Cardiac fibroblast (primary cell): Measurements from ENCODE around the gene ATP8A2.

Experiments used
- DNase-seq, 2 donors: peaks; one replicate each; pipeline versions ENCODE4 v3.0.0 to v3.0.0-alpha.2; 2010; ENCODE audit warnings: low read depth in 2 of 2
- H3K4me3 ChIP-seq, 2 donors: replicated peaks in 1 of 2; 1 replicate in 1 of 2; 2 replicates in 1 of 2; pipeline ENCODE4 v1.5.1; 2011; ENCODE audit warnings: low read depth in 2 of 2, low read length in 2 of 2, mild to moderate bottlenecking in 2 of 2, moderate library complexity in 1 of 2
- TF ChIP-seq, protein P1 (sequence below): IDR thresholded peaks from one replicate; pipeline ENCODE4 v1.5.1; 2011; ENCODE audit warnings: low read depth, mild to moderate bottlenecking, low read length, inconsistent platforms

ATP8A2 gene

DNA sequence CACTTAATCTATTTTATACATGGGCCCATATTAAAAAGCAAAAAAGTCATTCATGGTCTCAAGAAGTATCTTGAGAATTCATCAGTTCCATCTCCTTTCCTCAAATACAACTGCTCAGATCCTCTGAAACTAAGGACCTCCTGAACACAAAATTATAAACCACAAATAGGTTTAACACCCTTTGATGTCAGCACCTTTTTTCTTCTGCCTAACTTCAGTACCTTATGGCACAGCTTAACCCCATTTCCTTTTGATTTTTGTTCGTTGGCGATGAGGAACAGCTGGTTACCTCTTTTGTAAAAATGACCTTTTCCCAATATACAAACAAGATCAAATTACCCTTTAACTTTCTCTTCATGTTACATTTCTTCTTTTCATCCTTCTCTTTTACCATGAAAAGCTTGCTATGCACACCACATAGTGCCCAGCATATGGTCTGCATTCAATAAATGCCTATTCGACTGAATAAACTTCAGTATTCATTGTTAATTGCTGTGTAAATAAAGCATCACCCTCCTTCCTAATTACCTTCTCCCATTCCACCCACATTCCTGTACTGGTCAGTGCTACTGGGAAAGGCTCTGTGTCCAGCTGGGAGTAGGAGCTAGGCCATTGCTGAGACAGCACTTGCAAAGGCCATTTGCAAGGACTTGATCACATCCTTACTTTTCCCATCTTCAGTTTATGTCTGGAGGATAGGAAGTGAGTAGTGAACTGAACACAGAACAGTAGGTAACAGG is 362.1 kb downstream of the ATP8A2 start:
- no peak overlapping the region for H3K4me3 ChIP-seq
- TF ChIP-seq, protein P1, sequence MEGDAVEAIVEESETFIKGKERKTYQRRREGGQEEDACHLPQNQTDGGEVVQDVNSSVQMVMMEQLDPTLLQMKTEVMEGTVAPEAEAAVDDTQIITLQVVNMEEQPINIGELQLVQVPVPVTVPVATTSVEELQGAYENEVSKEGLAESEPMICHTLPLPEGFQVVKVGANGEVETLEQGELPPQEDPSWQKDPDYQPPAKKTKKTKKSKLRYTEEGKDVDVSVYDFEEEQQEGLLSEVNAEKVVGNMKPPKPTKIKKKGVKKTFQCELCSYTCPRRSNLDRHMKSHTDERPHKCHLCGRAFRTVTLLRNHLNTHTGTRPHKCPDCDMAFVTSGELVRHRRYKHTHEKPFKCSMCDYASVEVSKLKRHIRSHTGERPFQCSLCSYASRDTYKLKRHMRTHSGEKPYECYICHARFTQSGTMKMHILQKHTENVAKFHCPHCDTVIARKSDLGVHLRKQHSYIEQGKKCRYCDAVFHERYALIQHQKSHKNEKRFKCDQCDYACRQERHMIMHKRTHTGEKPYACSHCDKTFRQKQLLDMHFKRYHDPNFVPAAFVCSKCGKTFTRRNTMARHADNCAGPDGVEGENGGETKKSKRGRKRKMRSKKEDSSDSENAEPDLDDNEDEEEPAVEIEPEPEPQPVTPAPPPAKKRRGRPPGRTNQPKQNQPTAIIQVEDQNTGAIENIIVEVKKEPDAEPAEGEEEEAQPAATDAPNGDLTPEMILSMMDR: no peak
- no peak for DNase-seq

DNA sequence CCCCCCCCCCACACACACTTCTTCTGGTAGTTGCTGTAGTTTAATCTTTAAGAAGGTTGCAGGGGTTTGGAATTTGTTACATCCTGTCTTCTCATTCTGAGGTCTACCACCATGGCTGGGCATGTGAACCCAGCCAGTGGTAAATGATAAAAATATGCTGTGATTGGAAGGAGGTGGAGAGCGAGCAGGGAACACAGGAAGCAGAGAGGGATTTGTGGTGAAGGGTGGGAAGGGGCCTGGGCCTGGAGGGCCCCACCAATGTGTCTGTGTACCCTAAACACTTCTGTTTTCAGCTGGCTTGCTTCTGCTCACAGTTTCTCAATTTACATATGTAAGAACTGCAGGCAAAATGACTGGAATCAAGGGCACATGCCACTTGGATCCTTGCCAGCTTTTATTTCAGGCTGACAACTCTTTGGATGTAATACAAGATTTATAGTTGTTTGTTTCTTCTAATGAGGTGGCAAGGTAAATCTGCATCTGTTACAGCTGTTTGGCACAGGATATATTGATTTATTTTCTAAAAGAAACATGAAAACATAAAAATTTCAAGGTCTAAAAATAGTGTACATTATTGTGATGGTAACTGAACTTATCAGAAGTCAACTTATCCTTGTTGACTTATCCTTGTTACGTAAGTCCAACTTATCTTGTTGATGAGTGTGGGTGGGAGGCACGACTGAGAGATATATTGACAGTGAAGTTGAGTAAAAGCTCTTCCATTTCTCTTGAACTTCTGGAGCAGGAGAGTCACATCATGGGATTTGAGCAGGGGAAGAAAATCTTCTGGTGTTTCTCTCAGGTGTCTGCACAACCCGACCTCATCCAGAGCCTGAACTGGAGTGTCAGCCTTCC is 366.8 kb downstream of the ATP8A2 start:
- TF ChIP-seq, protein P1: no peak

DNA sequence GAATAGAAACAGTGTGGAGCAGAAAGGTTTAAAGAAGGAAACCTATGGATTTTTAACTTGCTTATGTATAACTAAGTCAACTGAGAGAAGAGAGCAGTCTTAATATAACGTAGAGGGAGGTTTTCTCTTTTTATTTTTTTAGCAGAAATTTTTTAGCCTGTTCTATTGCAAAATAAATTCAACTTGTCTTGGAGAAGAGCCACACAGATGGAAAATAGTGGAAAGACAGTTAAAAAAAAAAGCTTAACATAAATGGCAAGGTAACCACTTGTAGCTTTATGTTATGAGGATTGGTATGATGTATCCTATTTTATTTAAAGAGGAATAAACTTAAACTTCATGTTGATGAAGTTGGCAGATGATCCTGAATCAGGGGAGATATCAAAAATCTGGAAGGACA is 367.6 kb downstream of the ATP8A2 start:
- TF ChIP-seq, protein P1: no peak
- peak in 1 of 2 donors; percentile 19 for DNase-seq
- no peak overlapping the region for H3K4me3 ChIP-seq

More for the DNA sequence above, 366.8 kb downstream of the ATP8A2 start:
- peak in 1 of 2 donors; percentile 61 for DNase-seq
- H3K4me3 ChIP-seq: no peak overlapping the region

DNA sequence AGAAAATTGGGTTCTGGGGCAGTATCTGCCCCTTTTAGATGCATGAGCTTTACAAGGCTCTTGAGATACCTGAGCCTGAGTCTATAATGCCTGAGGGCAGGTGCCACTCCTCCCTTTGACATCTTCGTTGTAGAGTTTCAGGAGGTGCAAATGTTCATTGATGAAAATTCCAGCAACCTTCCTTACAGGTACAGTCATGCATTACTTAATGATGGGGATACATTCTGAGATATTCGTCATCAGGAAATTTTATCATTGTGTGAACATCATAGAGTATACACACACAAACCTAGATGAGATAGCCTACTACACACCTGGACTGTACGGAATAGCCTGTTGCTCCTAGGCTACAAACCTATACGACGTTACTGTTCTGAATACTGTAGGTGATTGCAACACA is 370.0 kb downstream of the ATP8A2 start:
- no peak overlapping the region for H3K4me3 ChIP-seq
- TF ChIP-seq, protein P1: no peak
- no peak for DNase-seq

DNA sequence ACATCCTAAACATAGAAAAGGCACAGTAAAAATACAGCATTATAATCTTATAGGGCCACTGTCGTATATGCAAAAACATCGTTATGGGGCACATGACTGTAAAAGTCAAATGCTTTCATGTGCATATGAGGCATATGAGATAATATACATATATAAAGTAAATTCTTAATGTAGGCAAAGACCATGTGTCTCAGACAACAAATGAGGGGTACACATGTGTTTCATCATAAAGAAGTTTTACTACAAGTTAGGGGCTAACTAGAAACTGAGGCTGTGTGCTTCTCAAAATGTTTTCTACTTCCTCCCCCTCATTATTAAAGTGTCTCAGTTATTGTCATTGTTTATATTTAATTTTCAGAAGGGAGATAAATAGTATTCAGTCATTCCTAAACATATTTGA is 370.4 kb downstream of the ATP8A2 start:
- no peak overlapping the region for H3K4me3 ChIP-seq
- TF ChIP-seq, protein P1: no peak
- no peak for DNase-seq

DNA sequence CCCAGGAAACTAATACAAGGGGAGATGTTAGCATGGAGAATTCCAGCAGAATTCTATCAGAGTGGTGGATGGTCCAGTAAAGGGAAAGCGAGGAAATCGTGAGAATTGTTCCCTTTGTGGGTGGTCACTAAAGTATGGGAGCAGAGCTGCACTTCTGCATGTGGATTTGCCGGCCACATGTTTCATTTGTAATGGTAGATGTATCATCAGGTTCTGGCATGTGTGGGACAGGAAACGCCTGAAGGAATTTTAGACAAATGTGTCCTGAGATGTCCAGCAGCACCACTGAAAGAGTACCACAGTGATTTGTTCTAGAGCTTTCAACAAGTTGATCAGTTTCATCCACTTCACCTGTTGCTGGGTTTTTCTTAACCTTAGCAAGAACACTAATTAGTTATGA is 371.6 kb downstream of the ATP8A2 start:
- no peak overlapping the region for H3K4me3 ChIP-seq
- TF ChIP-seq, protein P1: no peak
- no peak for DNase-seq
